ENCODE results near the gene TADA2A. TPM values are rescaled to one million over a fixed set of nuclear protein-coding genes. Genes with fewer than 3 reads are reported as not detected.

Gene TADA2A
- total RNA-seq, 4 donors from 2014 or later = 11.5 to 23.7 (median 17.7) TPM

DNA sequence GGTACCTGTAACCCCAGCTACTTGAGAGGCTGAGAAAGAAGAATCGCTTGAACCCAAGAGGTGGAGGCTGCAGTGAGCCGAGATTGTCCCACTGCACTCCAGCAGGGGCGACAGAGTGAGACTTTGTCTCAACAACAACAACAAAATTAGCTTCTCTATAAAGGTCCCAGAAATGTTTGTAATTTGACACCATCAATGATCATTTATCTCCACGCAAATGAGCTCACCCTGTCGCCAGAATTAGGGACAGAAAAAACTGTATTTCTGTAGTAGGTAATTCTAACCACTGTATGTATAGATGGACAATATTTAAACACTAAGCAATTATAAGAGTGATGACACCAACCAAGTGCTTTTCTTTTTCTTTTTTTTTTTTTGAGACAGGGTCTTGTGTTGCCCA lies 20.2 kb upstream of the TADA2A start:
- H3K27me3 ChIP-seq = no peaks in the 10 kb centered on the region
- H3K36me3 ChIP-seq = peaks cover 0 to 3% (median 0%) of the 10 kb centered on the region in 4 donors
- DNase-seq (ENCODE audit: extremely low spot score) = no peak
- peaks cover 0 to 1% (median 0%) of the 10 kb centered on the region in 4 donors for H3K4me1 ChIP-seq
- no peak overlapping the region for H3K27ac ChIP-seq (replicated peaks in 1 of 4)
- H3K9me3 ChIP-seq = no peaks in the 10 kb centered on the region
- 96% methylated on average over 5 of the region's 5 CpGs for WGBS
- TF ChIP-seq, protein P1, sequence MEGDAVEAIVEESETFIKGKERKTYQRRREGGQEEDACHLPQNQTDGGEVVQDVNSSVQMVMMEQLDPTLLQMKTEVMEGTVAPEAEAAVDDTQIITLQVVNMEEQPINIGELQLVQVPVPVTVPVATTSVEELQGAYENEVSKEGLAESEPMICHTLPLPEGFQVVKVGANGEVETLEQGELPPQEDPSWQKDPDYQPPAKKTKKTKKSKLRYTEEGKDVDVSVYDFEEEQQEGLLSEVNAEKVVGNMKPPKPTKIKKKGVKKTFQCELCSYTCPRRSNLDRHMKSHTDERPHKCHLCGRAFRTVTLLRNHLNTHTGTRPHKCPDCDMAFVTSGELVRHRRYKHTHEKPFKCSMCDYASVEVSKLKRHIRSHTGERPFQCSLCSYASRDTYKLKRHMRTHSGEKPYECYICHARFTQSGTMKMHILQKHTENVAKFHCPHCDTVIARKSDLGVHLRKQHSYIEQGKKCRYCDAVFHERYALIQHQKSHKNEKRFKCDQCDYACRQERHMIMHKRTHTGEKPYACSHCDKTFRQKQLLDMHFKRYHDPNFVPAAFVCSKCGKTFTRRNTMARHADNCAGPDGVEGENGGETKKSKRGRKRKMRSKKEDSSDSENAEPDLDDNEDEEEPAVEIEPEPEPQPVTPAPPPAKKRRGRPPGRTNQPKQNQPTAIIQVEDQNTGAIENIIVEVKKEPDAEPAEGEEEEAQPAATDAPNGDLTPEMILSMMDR (IDR thresholded peaks at IDR 0.05) = no peak
- TF ChIP-seq EP300 (IDR thresholded peaks at IDR 0.05) = no peak
- no peak for TF ChIP-seq POLR2A (IDR thresholded peaks at IDR 0.05; ENCODE audit: low read depth)
- no peak for TF ChIP-seq POLR2AphosphoS5 (IDR thresholded peaks at IDR 0.05)
- H3K4me3 ChIP-seq = no peak overlapping the region
- intact Hi-C loops (cut with DNase I) = no loop called here

GRCh38 chr17:37388266-37388665 lies 18.4 kb upstream of the TADA2A start:
- TF ChIP-seq POLR2AphosphoS5 (IDR thresholded peaks at IDR 0.05) = no peak
- TF ChIP-seq, protein P1 (IDR thresholded peaks at IDR 0.05) = no peak
- intact Hi-C loops (cut with DNase I) = no loop called here
- H3K4me3 ChIP-seq = no peak overlapping the region
- no peak overlapping the region for H3K27ac ChIP-seq (replicated peaks in 1 of 4)
- 81% methylated on average over 3 of the region's 3 CpGs for WGBS
- H3K27me3 ChIP-seq = no peaks in the 10 kb centered on the region
- peaks cover 0 to 8% (median 0%) of the 10 kb centered on the region in 4 donors for H3K4me1 ChIP-seq
- H3K9me3 ChIP-seq = no peaks in the 10 kb centered on the region
- no peak for DNase-seq (ENCODE audit: extremely low spot score)
- H3K36me3 ChIP-seq = peaks cover 0 to 3% (median 0%) of the 10 kb centered on the region in 4 donors

- no peak for TF ChIP-seq POLR2A (IDR thresholded peaks at IDR 0.05; ENCODE audit: low read depth)
- TF ChIP-seq POLR2AphosphoS5 (IDR thresholded peaks at IDR 0.05) = no peak
- TF ChIP-seq, protein P1 (IDR thresholded peaks at IDR 0.05) = no peak
- no peak for TF ChIP-seq EP300 (IDR thresholded peaks at IDR 0.05)
- intact Hi-C loops (cut with DNase I) = no loop called here
- H3K36me3 ChIP-seq = peaks cover 0 to 3% (median 0%) of the 10 kb centered on the region in 4 donors
- H3K27ac ChIP-seq (replicated peaks in 1 of 4) = no peak overlapping the region
- no peak overlapping the region for H3K4me3 ChIP-seq
- 91% methylated on average over 4 of the region's 4 CpGs for WGBS
- no peaks in the 10 kb centered on the region for H3K9me3 ChIP-seq
- H3K27me3 ChIP-seq = no peaks in the 10 kb centered on the region
- no peak for DNase-seq (ENCODE audit: extremely low spot score)
- H3K4me1 ChIP-seq = peaks cover 0 to 8% (median 0%) of the 10 kb centered on the region in 4 donors
Measured at GRCh38 chr17:37389160-37389559, 17.5 kb upstream of the TADA2A start.

DNA sequence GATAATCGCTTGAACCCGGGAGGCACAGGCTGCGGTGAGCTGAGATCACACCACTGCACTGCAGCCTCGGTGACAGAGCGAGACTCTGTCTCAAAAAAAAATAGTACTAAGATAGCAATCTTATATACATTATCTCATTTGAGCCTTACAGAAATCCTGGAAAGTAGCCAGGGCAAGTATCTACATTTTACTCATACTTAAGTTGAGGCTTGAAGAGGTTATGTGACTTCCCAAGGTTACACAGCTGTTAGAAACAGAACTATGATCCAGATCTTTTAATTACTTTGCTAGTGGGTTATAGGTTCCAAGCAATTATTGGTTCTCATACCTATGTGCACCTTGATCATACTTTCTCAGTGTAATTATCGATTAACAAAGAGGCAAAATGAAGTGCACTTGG lies 15.5 kb upstream of the TADA2A start:
- TF ChIP-seq, protein P1 (IDR thresholded peaks at IDR 0.05) = no peak
- TF ChIP-seq POLR2A (IDR thresholded peaks at IDR 0.05; ENCODE audit: low read depth) = no peak
- no peak for TF ChIP-seq POLR2AphosphoS5 (IDR thresholded peaks at IDR 0.05)
- no peak for TF ChIP-seq EP300 (IDR thresholded peaks at IDR 0.05)

DNA sequence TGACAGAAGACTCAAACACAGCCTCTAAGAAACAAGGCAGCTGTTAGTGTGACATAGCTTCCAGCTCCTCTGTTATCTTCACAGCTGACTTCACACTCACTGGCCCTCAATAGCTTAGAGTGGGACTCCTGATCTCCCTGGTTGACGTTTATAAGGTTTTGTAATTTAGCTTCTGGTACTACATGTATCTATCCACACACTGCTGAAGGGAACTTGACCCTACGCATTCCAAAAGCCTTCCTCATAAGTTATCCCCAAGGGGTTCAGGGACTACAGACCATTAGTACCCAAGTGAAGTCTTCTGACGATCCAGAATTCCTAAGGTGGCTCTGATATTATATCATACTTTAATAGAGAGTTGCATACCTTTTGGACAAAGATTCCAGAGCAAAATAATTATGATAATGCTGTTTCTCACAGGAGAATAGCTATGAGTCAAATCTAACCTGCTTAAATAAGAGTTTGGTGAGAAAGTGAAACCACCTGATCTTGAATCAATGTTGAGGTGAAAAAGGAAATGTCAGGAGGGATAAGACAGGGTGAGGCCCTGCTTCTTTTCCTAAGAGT lies 14.6 kb upstream of the TADA2A start:
- Histone ChIP-seq H3K4me3 (no peak overlapping the region), H3K27me3 (no peaks in the 10 kb centered on the region), H3K9me3 (no peaks in the 10 kb centered on the region), H3K4me1 (peaks cover 0 to 8% (median 0%) of the 10 kb centered on the region in 4 donors), H3K27ac (replicated peaks in 1 of 4) (no peak overlapping the region), H3K36me3 (peaks cover 0 to 3% (median 0%) of the 10 kb centered on the region in 4 donors)
- 57% methylated on average over 3 of the region's 3 CpGs for WGBS
- no peak for DNase-seq (ENCODE audit: extremely low spot score)
- TF ChIP-seq POLR2AphosphoS5 (IDR thresholded peaks at IDR 0.05) (peak in 1 of 2 donors; percentile 14), EP300 (IDR thresholded peaks at IDR 0.05) (no peak)
- intact Hi-C loops (cut with DNase I) = no loop called here

More for the DNA sequence above, 15.5 kb upstream of the TADA2A start:
- 80% methylated on average over 6 of the region's 6 CpGs for WGBS
- no peaks in the 10 kb centered on the region for H3K9me3 ChIP-seq
- intact Hi-C loops (cut with DNase I) = no loop called here
- H3K4me3 ChIP-seq = no peak overlapping the region
- DNase-seq (ENCODE audit: extremely low spot score) = no peak
- no peaks in the 10 kb centered on the region for H3K27me3 ChIP-seq
- no peak overlapping the region for H3K27ac ChIP-seq (replicated peaks in 1 of 4)
- H3K4me1 ChIP-seq = peaks cover 0 to 8% (median 0%) of the 10 kb centered on the region in 4 donors
- peaks cover 0 to 3% (median 0%) of the 10 kb centered on the region in 4 donors for H3K36me3 ChIP-seq

All from esophagus muscularis mucosa (tissue), 4 donors.